ENCODE data around the gene WDR7. TPM values are rescaled to one million over a fixed set of nuclear protein-coding genes. Genes with fewer than 3 reads are reported as not detected.

Gene WDR7
- total RNA-seq, 2 experiments from 2014 or later = 28.8 to 30.5 TPM

DNA sequence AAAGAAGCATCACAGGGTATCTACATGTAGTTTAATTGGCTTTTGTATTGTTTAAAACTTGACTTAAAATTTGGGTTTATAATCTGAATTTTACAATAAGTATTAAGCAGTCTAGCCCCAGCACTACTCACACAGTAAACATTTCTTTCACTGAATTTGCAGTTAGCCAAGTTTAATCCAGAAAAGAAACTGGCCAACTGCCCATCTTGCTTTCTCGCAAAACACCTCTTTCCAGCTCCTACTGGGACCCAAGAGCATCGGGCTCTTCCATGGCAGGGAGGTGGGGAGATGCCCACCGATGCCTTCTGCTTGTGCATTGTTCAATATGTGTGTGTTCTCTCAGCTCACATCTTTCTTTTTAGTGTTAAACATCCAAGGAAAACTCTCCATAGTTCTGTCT lies 283.0 kb downstream of the WDR7 start:
- DNase-seq = no peak
- no peak overlapping the region for H3K27ac Mint-ChIP-seq
- H3K9me3 Mint-ChIP-seq = no peaks in the 10 kb centered on the region
- POLR2A ChIA-PET = no interaction called here
- Histone ChIP-seq H3K4me1 (ENCODE audit: insufficient read depth, low read length) (no peaks in the 10 kb centered on the region), H3K27me3 (ENCODE audit: control insufficient read depth in 1 of 2, insufficient read depth in 2 of 2, low read length in 2 of 2) (no peaks in the 10 kb centered on the region), H3K9me3 (ENCODE audit: control insufficient read depth in 1 of 2, insufficient read depth in 1 of 2, low read length in 2 of 2) (no peaks in the 10 kb centered on the region), H3K27ac (ENCODE audit: low read depth in 1 of 2, low read length in 2 of 2) (no peak overlapping the region), H3K4me3 (ENCODE audit: low read length) (no peak overlapping the region), H3K36me3 (ENCODE audit: insufficient read depth, low read length) (peaks cover 25% of the 10 kb centered on the region)
- no peak overlapping the region for H3K4me3 Mint-ChIP-seq
- no peak for ATAC-seq (ENCODE audit: poor library complexity)
- CTCF ChIA-PET = no interaction called here
- H3K4me1 Mint-ChIP-seq (ENCODE audit: low read depth) = peaks cover 9% of the 10 kb centered on the region
- TF ChIP-seq, protein P1, sequence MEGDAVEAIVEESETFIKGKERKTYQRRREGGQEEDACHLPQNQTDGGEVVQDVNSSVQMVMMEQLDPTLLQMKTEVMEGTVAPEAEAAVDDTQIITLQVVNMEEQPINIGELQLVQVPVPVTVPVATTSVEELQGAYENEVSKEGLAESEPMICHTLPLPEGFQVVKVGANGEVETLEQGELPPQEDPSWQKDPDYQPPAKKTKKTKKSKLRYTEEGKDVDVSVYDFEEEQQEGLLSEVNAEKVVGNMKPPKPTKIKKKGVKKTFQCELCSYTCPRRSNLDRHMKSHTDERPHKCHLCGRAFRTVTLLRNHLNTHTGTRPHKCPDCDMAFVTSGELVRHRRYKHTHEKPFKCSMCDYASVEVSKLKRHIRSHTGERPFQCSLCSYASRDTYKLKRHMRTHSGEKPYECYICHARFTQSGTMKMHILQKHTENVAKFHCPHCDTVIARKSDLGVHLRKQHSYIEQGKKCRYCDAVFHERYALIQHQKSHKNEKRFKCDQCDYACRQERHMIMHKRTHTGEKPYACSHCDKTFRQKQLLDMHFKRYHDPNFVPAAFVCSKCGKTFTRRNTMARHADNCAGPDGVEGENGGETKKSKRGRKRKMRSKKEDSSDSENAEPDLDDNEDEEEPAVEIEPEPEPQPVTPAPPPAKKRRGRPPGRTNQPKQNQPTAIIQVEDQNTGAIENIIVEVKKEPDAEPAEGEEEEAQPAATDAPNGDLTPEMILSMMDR (IDR thresholded peaks at IDR 0.05) = no peak
- H3K27me3 Mint-ChIP-seq = no peaks in the 10 kb centered on the region
- H3K36me3 Mint-ChIP-seq (ENCODE audit: low read depth) = peaks cover 90% of the 10 kb centered on the region
- intact Hi-C loops (cut with DNase I, micrococcal nuclease) = no loop called here

GRCh38 chr18:56934906-56935305 lies 283.7 kb downstream of the WDR7 start:
- Mint-ChIP-seq H3K27ac (no peak overlapping the region), H3K27me3 (no peaks in the 10 kb centered on the region), H3K4me3 (no peak overlapping the region), H3K4me1 (ENCODE audit: low read depth) (peaks cover 3% of the 10 kb centered on the region), H3K36me3 (ENCODE audit: low read depth) (peaks cover 88% of the 10 kb centered on the region), H3K9me3 (no peaks in the 10 kb centered on the region)
- H3K4me1 ChIP-seq (ENCODE audit: insufficient read depth, low read length) = no peaks in the 10 kb centered on the region
- ChIA-PET POLR2A (no interaction called here), CTCF (no interaction called here)
- H3K36me3 ChIP-seq (ENCODE audit: insufficient read depth, low read length) = peaks cover 26% of the 10 kb centered on the region
- intact Hi-C loops (cut with DNase I, micrococcal nuclease) = no loop called here
- ATAC-seq (ENCODE audit: poor library complexity) (no peak), DNase-seq (no peak)
- no peak overlapping the region for H3K27ac ChIP-seq (ENCODE audit: low read depth in 1 of 2, low read length in 2 of 2)
- H3K27me3 ChIP-seq (ENCODE audit: control insufficient read depth in 1 of 2, insufficient read depth in 2 of 2, low read length in 2 of 2) = no peaks in the 10 kb centered on the region
- H3K4me3 ChIP-seq (ENCODE audit: low read length) = no peak overlapping the region
- TF ChIP-seq, protein P1 (IDR thresholded peaks at IDR 0.05) = no peak
- H3K9me3 ChIP-seq (ENCODE audit: control insufficient read depth in 1 of 2, insufficient read depth in 1 of 2, low read length in 2 of 2) = no peaks in the 10 kb centered on the region

- H3K4me3 Mint-ChIP-seq = no peak overlapping the region
- intact Hi-C loops (cut with DNase I, micrococcal nuclease) = no loop called here
- Histone ChIP-seq H3K27ac (ENCODE audit: low read depth in 1 of 2, low read length in 2 of 2) (no peak overlapping the region), H3K36me3 (ENCODE audit: insufficient read depth, low read length) (peaks cover 26% of the 10 kb centered on the region), H3K4me1 (ENCODE audit: insufficient read depth, low read length) (no peaks in the 10 kb centered on the region), H3K9me3 (ENCODE audit: control insufficient read depth in 1 of 2, insufficient read depth in 1 of 2, low read length in 2 of 2) (no peaks in the 10 kb centered on the region), H3K27me3 (ENCODE audit: control insufficient read depth in 1 of 2, insufficient read depth in 2 of 2, low read length in 2 of 2) (no peaks in the 10 kb centered on the region), H3K4me3 (ENCODE audit: low read length) (no peak overlapping the region)
- H3K4me1 Mint-ChIP-seq (ENCODE audit: low read depth) = no peaks in the 10 kb centered on the region
- peaks cover 88% of the 10 kb centered on the region for H3K36me3 Mint-ChIP-seq (ENCODE audit: low read depth)
- POLR2A ChIA-PET = no interaction called here
- TF ChIP-seq, protein P1 (IDR thresholded peaks at IDR 0.05) = no peak
- H3K27me3 Mint-ChIP-seq = no peaks in the 10 kb centered on the region
- H3K27ac Mint-ChIP-seq = no peak overlapping the region
- H3K9me3 Mint-ChIP-seq = no peaks in the 10 kb centered on the region
- DNase-seq (no peak), ATAC-seq (ENCODE audit: poor library complexity) (no peak)
- CTCF ChIA-PET = no interaction called here
Observed at GRCh38 chr18:56935434-56936040, 284.4 kb downstream of the WDR7 start.
